HCT116 (cell line): ENCODE measurements around the gene ZDHHC18. TPM values are rescaled to one million over a fixed set of nuclear protein-coding genes. Genes with fewer than 3 reads are reported as not detected.

Experiments used
- ATAC-seq: fragments of 200-7000 bp; cut with Tn5 transposase; 2 replicates; pipeline ENCODE4 v1.9.1; 2020; ENCODE audit warnings: mild to moderate bottlenecking, moderate library complexity
- BruUV-seq: library from RNA; stranded (reverse); fragments of 400-500 nt; replicated peaks from 2 replicates; lab custom pipeline; 2021; lab: Mats Ljungman, UMichigan
- CTCF ChIA-PET: fragments of 300-600 bp; sonication (Branson Sonifier 250); formaldehyde crosslinking; loops from one replicate; lab custom pipeline; 2021; ENCODE audit warnings: antibody characterized with exemption; lab: Charles Lee
- POLR2A ChIA-PET: fragments of 300-600, 350-600 bp; sonication (Branson Sonifier 250); formaldehyde crosslinking; loops from one replicate; lab custom pipeline; 2021; ENCODE audit warnings: antibody characterized with exemption; lab: Charles Lee
- RAD21 ChIA-PET, 2 experiments: fragments of 300-600 bp; sonication (Branson Sonifier 250); formaldehyde crosslinking; loops; one replicate each; lab custom pipeline; 2023; ENCODE audit warnings: low total read pairs in 2 of 2; ENCODE audit not compliant: uncharacterized antibody in 2 of 2, unreplicated experiment in 2 of 2, low non-redundant PET in 1 of 2; lab: Charles Lee
- DNase-seq: peaks from one replicate; pipeline ENCODE4 v3.0.0-alpha.2; 2010; ENCODE audit warnings: low read depth, low spot score
- H2AFZ ChIP-seq: fragments of 200-600 bp; shearing (Covaris generic), sonication (generic); 2 replicates; pipeline ENCODE4 v1.6.1; 2017; ENCODE audit warnings: low read depth, mixed run types, mixed read lengths, antibody characterized with exemption, low read length; ENCODE audit not compliant: poor library complexity, severe bottlenecking
- H3K27ac ChIP-seq: 2 replicates; pipeline ENCODE4 v1.5.1; 2012; ENCODE audit warnings: low read depth, low read length
- H3K27me3 ChIP-seq: fragments of 200-600 bp; sonication (generic); 2 replicates; pipeline ENCODE4 v1.6.1; 2016; ENCODE audit warnings: mixed run types, low read length, mixed read lengths; ENCODE audit not compliant: insufficient read depth
- H3K36me3 ChIP-seq, 2 experiments: fragments of 200-500 bp in 1 of 2; fragments of 200-600 bp in 1 of 2; sonication (Bioruptor generic) in 1 of 2; sonication (generic) in 1 of 2; 2 replicates each; pipeline versions ENCODE4 v1.5.1 to v1.6.1; 2014 to 2016; ENCODE audit warnings: low read length in 2 of 2, inconsistent platforms in 1 of 2, mixed read lengths in 1 of 2, mixed run types in 1 of 2; ENCODE audit not compliant: insufficient read depth in 2 of 2, control insufficient read depth in 1 of 2
- H3K4me1 ChIP-seq, 2 experiments: fragments of 200-600 bp in 1 of 2; sonication (generic) in 1 of 2; 2 replicates each; pipeline versions ENCODE4 v1.5.1 to v1.6.1; 2012 to 2017; ENCODE audit warnings: low read length in 2 of 2, inconsistent platforms in 1 of 2, mild to moderate bottlenecking in 1 of 2, mixed read lengths in 1 of 2, mixed run types in 1 of 2, moderate library complexity in 1 of 2; ENCODE audit not compliant: insufficient read depth in 2 of 2, control insufficient read depth in 1 of 2
- H3K4me2 ChIP-seq: fragments of 200-600 bp; sonication (generic); 2 replicates; pipeline ENCODE4 v1.6.1; 2017; ENCODE audit warnings: mixed run types, low read length, mixed read lengths
- H3K4me3 ChIP-seq, 2 experiments: fragments of 200-600 bp in 1 of 2; sonication (generic) in 1 of 2; replicated peaks in 1 of 2; 2 replicates each; pipeline ENCODE4 v1.5.1; 2011 to 2016; ENCODE audit warnings: low read length in 2 of 2, control low read depth in 1 of 2, low read depth in 1 of 2, mild to moderate bottlenecking in 1 of 2, mixed read lengths in 1 of 2, mixed run types in 1 of 2
- H3K79me2 ChIP-seq: fragments of 200-600 bp; sonication (generic); 2 replicates; pipeline ENCODE4 v1.6.1; 2017; ENCODE audit warnings: mild to moderate bottlenecking, mixed run types, low read length, moderate library complexity, mixed read lengths; ENCODE audit not compliant: insufficient read depth
- H3K9ac ChIP-seq: fragments of 200-600 bp; sonication (generic); 2 replicates; pipeline ENCODE4 v1.6.1; 2016; ENCODE audit warnings: low read length, mixed read lengths
- H3K9me2 ChIP-seq: fragments of 200-600 bp; sonication (generic), shearing (Covaris generic); 2 replicates; pipeline ENCODE4 v1.6.1; 2017; ENCODE audit warnings: mixed run types, mild to moderate bottlenecking, moderate library complexity; ENCODE audit not compliant: insufficient read depth
- H3K9me3 ChIP-seq, 2 experiments: fragments of 200-500 bp in 1 of 2; fragments of 200-600 bp in 1 of 2; sonication (Bioruptor generic) in 1 of 2; sonication (generic) in 1 of 2; 2 replicates each; pipeline ENCODE4 v1.6.1; 2014 to 2017; ENCODE audit warnings: low read length in 2 of 2, mixed read lengths in 2 of 2, inconsistent platforms in 1 of 2, low read depth in 1 of 2, mild to moderate bottlenecking in 1 of 2, mixed run types in 1 of 2, moderate library complexity in 1 of 2; ENCODE audit not compliant: control insufficient read depth in 1 of 2, insufficient read depth in 1 of 2
- H4K20me1 ChIP-seq: fragments of 200-600 bp; sonication (generic), shearing (Covaris generic); 2 replicates; pipeline ENCODE4 v1.6.1; 2017; ENCODE audit warnings: mixed run types, mild to moderate bottlenecking, moderate library complexity; ENCODE audit not compliant: insufficient read depth
- CTCF ChIP-seq, 3 experiments: fragments of 200-600 bp in 1 of 3; sonication (generic) in 1 of 3; IDR thresholded peaks in 2 of 3; conservative IDR thresholded peaks in 1 of 3; 2 replicates each; pipeline ENCODE4 v1.5.1; 2012 to 2017; ENCODE audit warnings: low read depth in 2 of 3, low read length in 2 of 3, antibody characterized with exemption in 1 of 3, borderline replicate concordance in 1 of 3, control low read depth in 1 of 3, mild to moderate bottlenecking in 1 of 3, mixed read lengths in 1 of 3, mixed run types in 1 of 3, moderate library complexity in 1 of 3; ENCODE audit not compliant: insufficient read depth in 1 of 3
- EZH2 ChIP-seq: fragments of 200-600 bp; sonication (generic); IDR thresholded peaks from 2 replicates; pipeline ENCODE4 v1.6.1; 2017; ENCODE audit warnings: antibody characterized with exemption, mixed run types
- EZH2phosphoT487 ChIP-seq: fragments of 200-600 bp; IDR thresholded peaks from 2 replicates; pipeline ENCODE4 v1.6.1; 2018; ENCODE audit warnings: antibody characterized with exemption, borderline replicate concordance
- FOSL1 ChIP-seq: IDR thresholded peaks from 2 replicates; pipeline ENCODE4 v1.6.1; 2012; ENCODE audit warnings: low read depth
- JUND ChIP-seq: IDR thresholded peaks from 2 replicates; pipeline ENCODE4 v1.6.1; 2012
- MAX ChIP-seq: IDR thresholded peaks from 2 replicates; pipeline ENCODE4 v1.6.1; 2012
- POLR2A ChIP-seq: IDR thresholded peaks from 2 replicates; pipeline ENCODE4 v1.7.0; 2011; ENCODE audit warnings: borderline replicate concordance; ENCODE audit not compliant: insufficient read depth, insufficient read length; ENCODE audit errors: extremely low read depth
- POLR2AphosphoS5 ChIP-seq: IDR thresholded peaks from 2 replicates; pipeline ENCODE4 v1.6.1; 2011; ENCODE audit warnings: mild to moderate bottlenecking, low read depth, low read length, moderate library complexity
- REST ChIP-seq: IDR thresholded peaks from 2 replicates; pipeline ENCODE4 v1.6.1; 2012; ENCODE audit warnings: low read depth
- SIN3A ChIP-seq: IDR thresholded peaks from 2 replicates; pipeline ENCODE4 v1.6.1; 2012; ENCODE audit warnings: low read depth
- SRF ChIP-seq: IDR thresholded peaks from 2 replicates; pipeline ENCODE4 v1.6.1; 2012; ENCODE audit warnings: low read depth
- TCF7L2 ChIP-seq: IDR thresholded peaks from 2 replicates; pipeline ENCODE4 v1.7.0; 2011; ENCODE audit warnings: borderline replicate concordance, inconsistent platforms; ENCODE audit not compliant: insufficient read depth, insufficient read length; ENCODE audit errors: extremely low read depth
- ZFX ChIP-seq: fragments of 450-650 bp; IDR thresholded peaks from 2 replicates; pipeline ENCODE4 v1.6.1; 2017
- intact Hi-C: fragments of 100-400 bp; cut with micrococcal nuclease; formaldehyde crosslinking; loops from 2 replicates; pipeline ENCODE4 v1.10.0; 2022
- total RNA-seq: library from RNA; stranded (reverse); gene quantifications from one replicate; pipeline ENCODE4 v1.2.1, GENCODE V29; 2021; ENCODE audit not compliant: unreplicated experiment

The ZDHHC18 gene
- total RNA-seq, 1 experiment from 2014 or later: 24.4 TPM

- H3K9ac ChIP-seq: no peak overlapping the region
- CTCF ChIA-PET: no interaction called here
- DNase-seq: no peak
- H3K4me2 ChIP-seq: no peak overlapping the region
- H3K4me1 ChIP-seq: peaks cover 0 to under 1% of the 10 kb centered on the region in 2 experiments; a peak in 1 of 4 replicates
- no peak for ATAC-seq
- no peaks in the 10 kb centered on the region for H3K27me3 ChIP-seq
- POLR2A ChIA-PET: interaction anchor here (1.7 kb wide), 1 partner anchor 18 kb away, joined by 5 read pairs; no protein-coding TSS in a partner anchor
- H3K4me3 ChIP-seq: no peak overlapping the region
- peaks cover 41 to 48% of the 10 kb centered on the region in 2 experiments for H3K36me3 ChIP-seq
- no peaks in the 10 kb centered on the region for H3K9me3 ChIP-seq
- intact Hi-C loops: no loop called here
- peaks cover 2% of the 10 kb centered on the region; the same call in 1 of the 2 replicates for H4K20me1 ChIP-seq
- no peaks in the 10 kb centered on the region for H3K9me2 ChIP-seq
- no TSS peak for BruUV-seq
- TF ChIP-seq POLR2AphosphoS5 (no peak), TCF7L2 (no peak), FOSL1 (no peak), EZH2phosphoT487 (no peak), CTCF (IDR thresholded peaks at IDR 0.05 in 2 of 3, conservative IDR thresholded peaks at IDR 0.05 in 1 of 3; ENCODE audit: borderline replicate concordance in 1 of 3, insufficient read depth in 1 of 3, low read depth in 2 of 3, low read length in 2 of 3) (no peak), SIN3A (no peak), ZFX (no peak), REST (no peak), EZH2 (no peak), SRF (no peak), MAX (no peak), POLR2A (no peak), JUND (no peak)
- H2AFZ ChIP-seq: no peak overlapping the region
- peaks cover 27% of the 10 kb centered on the region for H3K79me2 ChIP-seq
- no peak overlapping the region for H3K27ac ChIP-seq
- RAD21 ChIA-PET: no interaction called here
Observed at GRCh38 chr1:26882696-26883463, 56.4 kb downstream of the ZDHHC18 start.
